A172 (cell line): ENCODE measurements around the gene NOL7. TPM values are rescaled to one million over a fixed set of nuclear protein-coding genes. Genes with fewer than 3 reads are reported as not detected.

Source experiments
- DNase-seq: peaks from one replicate; pipeline ENCODE4 v3.0.0-alpha.2; 2015; ENCODE audit warnings: low spot score
- total RNA-seq: library from RNA; depleted of rRNA; stranded (reverse); fragments of >200 nt; shearing (Covaris generic); gene quantifications from 2 replicates; pipeline ENCODE4 v1.2.3, GENCODE V29; 2014

NOL7 gene
- total RNA-seq, 1 experiment from 2014 or later, result 164 TPM

GRCh38 chr6:13593720-13594119 is 21.4 kb upstream of the NOL7 start:
- no peak for DNase-seq

GRCh38 chr6:13597073-13597472 is 18.1 kb upstream of the NOL7 start:
- DNase-seq, result no peak

- DNase-seq, result no peak
These were observed 15.1 kb upstream of the NOL7 start for GRCh38 chr6:13600036-13600435.

- no peak for DNase-seq
These were observed 11.0 kb upstream of the NOL7 start for GRCh38 chr6:13604135-13604534.

- no peak for DNase-seq
These were observed 10.4 kb upstream of the NOL7 start for GRCh38 chr6:13604546-13605416.

- no peak for DNase-seq
These were observed 9.5 kb upstream of the NOL7 start for GRCh38 chr6:13605634-13606033.

- DNase-seq, result no peak
These were observed 3.4 kb upstream of the NOL7 start for GRCh38 chr6:13611715-13612114.

GRCh38 chr6:13613029-13613594 is 2.0 kb upstream of the NOL7 start:
- DNase-seq, result no peak

GRCh38 chr6:13614126-13614925 is 809 bp upstream of the NOL7 start:
- peak; percentile 26 for DNase-seq

- DNase-seq, result peak; percentile 28
These were observed 621 bp downstream of the NOL7 start for GRCh38 chr6:13615792-13616120.

GRCh38 chr6:13617066-13617465 is 1.9 kb downstream of the NOL7 start:
- DNase-seq, result no peak

GRCh38 chr6:13624871-13625288 is 9.7 kb downstream of the NOL7 start:
- DNase-seq, result peak; percentile 48

- DNase-seq, result no peak
These were observed 14.5 kb downstream of the NOL7 start for GRCh38 chr6:13629459-13630116.

GRCh38 chr6:13630499-13630898 is 15.4 kb downstream of the NOL7 start:
- no peak for DNase-seq

GRCh38 chr6:13633343-13633742 is 18.2 kb downstream of the NOL7 start:
- DNase-seq, result no peak

- no peak for DNase-seq
These were observed 21.0 kb downstream of the NOL7 start for GRCh38 chr6:13635948-13636658.

- DNase-seq, result no peak
These were observed 22.9 kb downstream of the NOL7 start for GRCh38 chr6:13638014-13638413.

- no peak for DNase-seq
These were observed 23.5 kb downstream of the NOL7 start for GRCh38 chr6:13638626-13639025.

- DNase-seq, result no peak
These were observed 26.2 kb downstream of the NOL7 start for GRCh38 chr6:13641315-13641714.

- no peak for DNase-seq
These were observed 28.0 kb downstream of the NOL7 start for GRCh38 chr6:13643125-13643524.

GRCh38 chr6:13648850-13649249 is 33.7 kb downstream of the NOL7 start:
- no peak for DNase-seq

- DNase-seq, result no peak
These were observed 34.3 kb downstream of the NOL7 start for GRCh38 chr6:13649393-13649792.
